C4-2B (cell line): Measurements from ENCODE around the gene YLPM1.

Experiments used
- H3K27ac ChIP-seq: fragments of 450-650 bp; 2 replicates; pipeline ENCODE4 v1.5.1; 2017
- CTCF ChIP-seq: fragments of 450-650 bp; conservative IDR thresholded peaks from 2 replicates; pipeline ENCODE4 v1.5.1; 2017; ENCODE audit warnings: mild to moderate bottlenecking
- ZFX ChIP-seq: fragments of 450-650 bp; IDR thresholded peaks from 2 replicates; pipeline ENCODE4 v1.6.1; 2017

YLPM1 gene

GRCh38 chr14:74865156-74865555 lies 102.0 kb downstream of the YLPM1 start:
- no peak for TF ChIP-seq CTCF
- no peak for TF ChIP-seq ZFX
- no peak overlapping the region for H3K27ac ChIP-seq

DNA sequence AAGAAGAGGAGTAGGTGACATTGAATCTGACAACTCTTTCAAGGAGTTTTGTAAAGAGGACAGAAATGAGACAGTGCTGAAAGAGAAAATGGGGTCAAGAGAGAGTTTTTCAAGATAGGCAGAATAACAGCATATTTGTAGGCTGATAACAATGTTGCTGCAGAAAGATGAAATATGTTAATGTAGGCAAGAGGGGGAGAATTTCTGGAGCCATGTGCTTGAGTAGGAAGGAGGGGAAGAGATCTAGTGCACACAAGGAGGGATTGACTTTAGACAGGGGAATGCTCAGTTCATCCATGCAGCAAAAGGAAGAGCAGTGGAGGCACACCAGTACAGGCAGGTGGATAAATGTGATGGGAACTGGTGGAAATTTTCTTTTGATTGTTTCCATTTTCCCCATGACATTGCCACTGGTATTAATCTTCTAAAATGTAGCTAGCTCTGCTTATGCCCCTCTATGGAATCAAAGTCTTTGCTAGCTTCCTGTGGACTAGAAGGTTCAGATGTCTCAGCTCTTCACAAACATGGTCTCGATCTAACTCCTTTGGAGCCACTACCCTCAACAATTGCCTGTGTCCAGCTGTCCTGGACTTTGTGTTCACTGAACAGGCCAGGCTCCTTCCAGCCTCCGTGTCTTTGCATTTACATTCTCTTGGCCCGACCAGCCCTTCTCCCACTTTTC lies 103.7 kb downstream of the YLPM1 start:
- TF ChIP-seq CTCF, result no peak
- no peak for TF ChIP-seq ZFX
- no peak overlapping the region for H3K27ac ChIP-seq

DNA sequence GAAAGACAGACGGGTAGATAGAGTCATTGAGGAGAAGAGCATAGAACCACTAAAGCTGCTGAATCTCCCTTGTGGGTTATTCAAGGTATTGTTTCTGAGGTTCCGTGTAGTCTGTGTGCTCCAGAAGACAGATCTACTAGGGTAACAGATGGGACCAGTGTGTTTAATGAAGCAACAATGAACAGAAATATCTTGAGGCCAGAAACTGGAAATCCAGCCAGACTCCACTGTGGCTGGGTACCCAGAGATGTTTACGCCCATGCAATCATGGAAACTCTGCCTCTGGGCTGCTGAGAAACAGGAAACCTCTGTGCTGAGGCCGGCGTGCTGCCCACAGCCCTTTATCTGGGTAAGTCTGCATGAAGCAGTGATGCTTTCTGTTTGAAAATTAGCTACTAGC lies 104.6 kb downstream of the YLPM1 start:
- TF ChIP-seq ZFX (no peak), CTCF (no peak)
- no peak overlapping the region for H3K27ac ChIP-seq

GRCh38 chr14:74868739-74869138 lies 105.6 kb downstream of the YLPM1 start:
- no peak overlapping the region for H3K27ac ChIP-seq
- TF ChIP-seq ZFX (no peak), CTCF (no peak)

GRCh38 chr14:74871819-74872218 lies 108.7 kb downstream of the YLPM1 start:
- no peak overlapping the region for H3K27ac ChIP-seq
- TF ChIP-seq ZFX (no peak), CTCF (no peak)

GRCh38 chr14:74875204-74875603 lies 112.1 kb downstream of the YLPM1 start:
- no peak overlapping the region for H3K27ac ChIP-seq
- TF ChIP-seq ZFX (no peak), CTCF (no peak)

- TF ChIP-seq ZFX, result no peak
- TF ChIP-seq CTCF, result no peak
These were observed 113.1 kb downstream of the YLPM1 start, which contains the start of gene PROX2 for GRCh38 chr14:74875941-74876913. PROX2 (minus strand) TSS chr14:74876145; CDS start chr14:74863834, 12,311 bp downstream.

More at GRCh38 chr14:74875941-74876913, 113.1 kb downstream of the YLPM1 start, which contains the start of gene PROX2:
- H3K27ac ChIP-seq, result no peak within 1 kb of the TSS
